Hepatocyte (in vitro differentiated cells): ENCODE data around the gene ABCG2. TPM values are rescaled to one million over a fixed set of nuclear protein-coding genes. Genes with fewer than 3 reads are reported as not detected.

Experiments used
- DNase-seq: peaks from one replicate; pipeline ENCODE4 v3.0.0-alpha.2; 2016; ENCODE audit warnings: low spot score
- H2AFZ ChIP-seq: fragments of 200-600 bp; sonication (generic); 2 replicates; pipeline ENCODE4 v1.6.0; 2016; ENCODE audit warnings: antibody characterized with exemption, mild to moderate bottlenecking
- H3K27ac ChIP-seq: fragments of 200-600 bp; sonication (generic); 2 replicates; pipeline ENCODE4 v1.5.1; 2016; ENCODE audit warnings: mild to moderate bottlenecking
- H3K27me3 ChIP-seq: fragments of 200-600 bp; sonication (generic); 2 replicates; pipeline ENCODE4 v1.6.1; 2016
- H3K36me3 ChIP-seq: fragments of 200-600 bp; sonication (generic); replicated peaks from 2 replicates; pipeline ENCODE4 v1.5.1; 2016; ENCODE audit warnings: low read depth; ENCODE audit not compliant: insufficient read depth
- H3K4me1 ChIP-seq: fragments of 200-600 bp; sonication (generic); 2 replicates; pipeline ENCODE4 v1.5.1; 2016; ENCODE audit warnings: mild to moderate bottlenecking, moderate library complexity; ENCODE audit not compliant: insufficient read depth
- H3K4me2 ChIP-seq: fragments of 200-600 bp; sonication (generic); 2 replicates; pipeline ENCODE4 v1.6.0; 2016
- H3K4me3 ChIP-seq: fragments of 200-600 bp; sonication (generic); 2 replicates; pipeline ENCODE4 v1.5.1; 2016; ENCODE audit warnings: mild to moderate bottlenecking
- H3K79me2 ChIP-seq: fragments of 200-600 bp; sonication (generic); 2 replicates; pipeline ENCODE4 v1.6.0; 2017; ENCODE audit warnings: mild to moderate bottlenecking
- H3K9me2 ChIP-seq: fragments of 200-600 bp; sonication (generic); replicated peaks from 2 replicates; pipeline ENCODE4 v1.6.0; 2017; ENCODE audit warnings: mild to moderate bottlenecking; ENCODE audit not compliant: insufficient read depth
- H3K9me3 ChIP-seq: fragments of 200-600 bp; sonication (generic); 2 replicates; pipeline ENCODE4 v1.5.1; 2016; ENCODE audit warnings: low read depth, mild to moderate bottlenecking
- H4K20me1 ChIP-seq: fragments of 200-600 bp; sonication (generic); 2 replicates; pipeline ENCODE4 v1.6.0; 2016; ENCODE audit warnings: mild to moderate bottlenecking; ENCODE audit not compliant: insufficient read depth, poor library complexity, severe bottlenecking
- EZH2 ChIP-seq: fragments of 200-600 bp; sonication (generic); IDR thresholded peaks from 2 replicates; pipeline ENCODE4 v1.6.1; 2016; ENCODE audit warnings: antibody characterized with exemption, mild to moderate bottlenecking, borderline replicate concordance
- EZH2phosphoT487 ChIP-seq: fragments of 200-600 bp; sonication (generic); IDR thresholded peaks from one replicate; pipeline ENCODE4 v1.6.1; 2018; ENCODE audit warnings: antibody characterized with exemption, mild to moderate bottlenecking, low read depth, moderate library complexity; ENCODE audit not compliant: unreplicated experiment, severe bottlenecking
- whole genome bisulfite sequencing: methylation state at CpG from one replicate; pipeline ENCODE4 v1.1.6; 2016; ENCODE audit warnings: low lambda C conversion rate; ENCODE audit errors: missing lambda C conversion rate; 5-methylcytosine and 5-hydroxymethylcytosine counted together
- polyA plus RNA-seq: library from polyadenylated mRNA; unstranded; fragments of >200 nt; fragmentation: Nextera tagmentation; extraction: Ambion mirVana; gene quantifications from 2 replicates; pipeline ENCODE4 v1.2.1, GENCODE V29; 2016
- total RNA-seq: library from RNA; depleted of rRNA; stranded (reverse); fragments of >200 nt; gene quantifications from 2 replicates; pipeline ENCODE4 v1.2.3, GENCODE V29; 2014
- TF ChIP-seq, protein P1 (sequence below): fragments of 200-600 bp; sonication (generic); IDR thresholded peaks from 2 replicates; pipeline ENCODE4 v1.5.1; 2016; ENCODE audit warnings: antibody characterized with exemption, mild to moderate bottlenecking; ENCODE audit not compliant: poor library complexity

Gene ABCG2
- total and polyA plus RNA-seq, 2 experiments from 2014 or later: 3.7 to 11.6 TPM

DNA sequence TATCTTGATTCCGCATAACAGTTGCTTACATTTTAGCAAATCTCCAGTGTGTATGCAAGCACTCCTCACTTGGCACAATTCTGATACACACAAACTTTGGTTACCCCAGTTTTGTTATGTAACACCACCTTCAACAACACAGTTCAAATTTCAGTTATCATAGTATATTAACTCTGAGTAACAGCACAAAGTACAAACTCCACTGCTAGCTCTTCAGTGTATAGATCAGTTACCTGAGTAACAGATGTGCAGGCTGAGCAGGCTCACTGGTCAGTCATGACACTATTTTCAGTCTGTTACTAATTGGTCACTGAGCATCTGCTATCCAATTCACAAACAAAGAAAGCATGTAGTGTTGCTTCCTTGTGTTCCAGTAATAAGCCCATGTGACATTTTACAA is 95.6 kb downstream of the ABCG2 start:
- no peak for TF ChIP-seq EZH2phosphoT487
- TF ChIP-seq, protein P1, sequence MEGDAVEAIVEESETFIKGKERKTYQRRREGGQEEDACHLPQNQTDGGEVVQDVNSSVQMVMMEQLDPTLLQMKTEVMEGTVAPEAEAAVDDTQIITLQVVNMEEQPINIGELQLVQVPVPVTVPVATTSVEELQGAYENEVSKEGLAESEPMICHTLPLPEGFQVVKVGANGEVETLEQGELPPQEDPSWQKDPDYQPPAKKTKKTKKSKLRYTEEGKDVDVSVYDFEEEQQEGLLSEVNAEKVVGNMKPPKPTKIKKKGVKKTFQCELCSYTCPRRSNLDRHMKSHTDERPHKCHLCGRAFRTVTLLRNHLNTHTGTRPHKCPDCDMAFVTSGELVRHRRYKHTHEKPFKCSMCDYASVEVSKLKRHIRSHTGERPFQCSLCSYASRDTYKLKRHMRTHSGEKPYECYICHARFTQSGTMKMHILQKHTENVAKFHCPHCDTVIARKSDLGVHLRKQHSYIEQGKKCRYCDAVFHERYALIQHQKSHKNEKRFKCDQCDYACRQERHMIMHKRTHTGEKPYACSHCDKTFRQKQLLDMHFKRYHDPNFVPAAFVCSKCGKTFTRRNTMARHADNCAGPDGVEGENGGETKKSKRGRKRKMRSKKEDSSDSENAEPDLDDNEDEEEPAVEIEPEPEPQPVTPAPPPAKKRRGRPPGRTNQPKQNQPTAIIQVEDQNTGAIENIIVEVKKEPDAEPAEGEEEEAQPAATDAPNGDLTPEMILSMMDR: no peak
- TF ChIP-seq EZH2: no peak
- H3K27ac ChIP-seq: no peak overlapping the region

DNA sequence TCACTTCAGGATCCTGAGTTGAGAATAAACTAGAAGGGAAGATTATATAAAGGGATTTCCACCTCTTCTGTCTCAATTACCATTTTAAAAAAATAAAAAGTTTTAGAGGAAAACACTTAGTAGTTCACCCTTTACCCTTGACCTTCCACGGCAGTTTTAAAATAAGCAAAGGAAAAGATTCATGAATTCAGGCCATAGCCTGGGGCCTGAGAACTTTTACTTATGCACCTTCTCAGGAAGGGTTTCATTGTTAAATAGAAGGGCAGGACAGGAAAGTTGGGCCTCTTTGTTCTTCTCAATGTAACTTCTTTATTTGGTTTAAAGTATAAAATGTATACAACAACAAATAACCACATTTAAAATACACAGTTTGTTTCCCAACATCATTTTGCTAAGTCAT is 96.1 kb downstream of the ABCG2 start:
- 63% methylated on average over 1 of the region's 1 CpG for WGBS
- TF ChIP-seq EZH2phosphoT487 (no peak), EZH2 (no peak)
- TF ChIP-seq, protein P1: no peak
- Histone ChIP-seq H3K9me2 (no peaks in the 10 kb centered on the region), H3K9me3 (no peaks in the 10 kb centered on the region), H3K27me3 (no peaks in the 10 kb centered on the region), H3K4me1 (no peaks in the 10 kb centered on the region), H3K79me2 (no peaks in the 10 kb centered on the region), H3K4me2 (no peak overlapping the region), H3K36me3 (no peaks in the 10 kb centered on the region), H2AFZ (no peak overlapping the region), H3K27ac (no peak overlapping the region), H4K20me1 (no peaks in the 10 kb centered on the region), H3K4me3 (no peak overlapping the region)
- no peak for DNase-seq

More for the DNA sequence above, 95.6 kb downstream of the ABCG2 start:
- peak; percentile 18 for DNase-seq
- H3K79me2 ChIP-seq: no peaks in the 10 kb centered on the region
- H3K4me1 ChIP-seq: no peaks in the 10 kb centered on the region
- no peak overlapping the region for H3K4me2 ChIP-seq
- H3K4me3 ChIP-seq: no peak overlapping the region
- no peaks in the 10 kb centered on the region for H3K27me3 ChIP-seq
- no peaks in the 10 kb centered on the region for H4K20me1 ChIP-seq
- H3K9me2 ChIP-seq: no peaks in the 10 kb centered on the region
- H3K9me3 ChIP-seq: no peaks in the 10 kb centered on the region
- WGBS: 88% methylated on average over 1 of the region's 1 CpG
- H3K36me3 ChIP-seq: no peaks in the 10 kb centered on the region
- no peak overlapping the region for H2AFZ ChIP-seq

DNA sequence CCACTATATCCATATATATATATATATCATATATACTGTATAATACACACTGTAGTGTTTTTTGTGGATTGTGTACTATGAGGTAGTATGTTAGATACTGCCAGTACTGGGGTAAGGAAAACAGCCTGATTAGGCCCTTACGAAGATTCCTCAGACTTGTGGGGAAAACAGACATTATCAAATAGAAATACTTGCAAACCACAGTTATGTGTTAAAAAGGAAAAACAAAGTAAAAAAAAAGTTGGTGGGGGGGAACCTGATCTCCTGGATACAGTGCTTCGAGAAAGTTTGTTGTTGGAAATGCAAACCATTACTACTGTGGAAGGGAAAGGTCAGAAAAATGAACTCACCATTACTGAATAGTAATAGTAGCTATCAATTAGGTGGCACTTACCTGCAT is 98.0 kb downstream of the ABCG2 start:
- Histone ChIP-seq H2AFZ (no peak overlapping the region), H3K36me3 (no peaks in the 10 kb centered on the region), H3K27ac (no peak overlapping the region), H3K79me2 (no peaks in the 10 kb centered on the region), H3K27me3 (no peaks in the 10 kb centered on the region), H3K4me3 (no peak overlapping the region), H3K9me2 (no peaks in the 10 kb centered on the region), H3K4me1 (no peaks in the 10 kb centered on the region), H4K20me1 (no peaks in the 10 kb centered on the region), H3K9me3 (no peaks in the 10 kb centered on the region), H3K4me2 (no peak overlapping the region)
- WGBS: 85% methylated on average over 2 of the region's 2 CpGs
- TF ChIP-seq, protein P1: no peak
- TF ChIP-seq EZH2phosphoT487 (no peak), EZH2 (no peak)
- DNase-seq: no peak

DNA sequence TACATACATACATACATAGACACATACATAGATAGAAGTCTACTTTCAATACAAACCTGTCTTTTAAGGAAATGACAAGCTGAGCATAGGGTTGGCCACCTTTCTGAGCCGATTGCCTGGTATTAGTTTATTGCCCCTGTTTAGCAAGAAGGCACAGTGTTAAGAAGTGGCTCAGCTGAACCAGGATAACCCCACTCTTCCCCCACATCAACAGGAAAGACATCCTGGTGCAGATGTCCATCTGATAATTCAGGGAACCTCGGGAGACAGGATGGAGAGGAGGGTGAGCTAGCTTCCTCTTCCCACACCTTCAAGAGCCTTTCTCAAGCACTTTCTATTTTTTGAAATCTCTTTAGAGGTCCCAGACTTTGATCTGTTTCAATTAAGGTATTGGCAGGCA is 98.7 kb downstream of the ABCG2 start:
- H3K4me1 ChIP-seq: no peaks in the 10 kb centered on the region
- no peaks in the 10 kb centered on the region for H3K9me2 ChIP-seq
- DNase-seq: no peak
- WGBS: 60% methylated on average over 2 of the region's 2 CpGs
- H3K4me3 ChIP-seq: no peak overlapping the region
- no peak for TF ChIP-seq EZH2phosphoT487
- H3K27ac ChIP-seq: no peak overlapping the region
- H3K9me3 ChIP-seq: no peaks in the 10 kb centered on the region
- H3K79me2 ChIP-seq: no peaks in the 10 kb centered on the region
- no peaks in the 10 kb centered on the region for H3K27me3 ChIP-seq
- no peak overlapping the region for H3K4me2 ChIP-seq
- H2AFZ ChIP-seq: no peak overlapping the region
- H4K20me1 ChIP-seq: no peaks in the 10 kb centered on the region
- no peaks in the 10 kb centered on the region for H3K36me3 ChIP-seq
